Right renal pelvis (tissue), 4 donors: ENCODE data around the gene BBOX1. TPM values are rescaled to one million over a fixed set of nuclear protein-coding genes. Genes with fewer than 3 reads are reported as not detected.
"Not testable (repeated sequence)": the region's sequence is repeated elsewhere in the genome, so short reads cannot be mapped to it uniquely, and the experiment has no call there.

Source experiments
- DNase-seq, 4 donors: peaks; one replicate each; pipeline ENCODE4 v3.0.0-alpha.2; 2013; ENCODE audit warnings: low read depth in 4 of 4, low spot score in 3 of 4, missing footprints in 1 of 4
- polyA plus RNA-seq, 4 donors: library from polyadenylated mRNA; unstranded; fragments of 120-200 nt; gene quantifications; one replicate each; pipeline ENCODE4 v1.2.1, GENCODE V29; 2013; ENCODE audit not compliant: insufficient read length in 4 of 4

BBOX1 gene
- polyA plus RNA-seq, 4 donors = 45.1 to 71.3 (median 51.4) TPM

- DNase-seq = no peak
These were observed 79.6 kb downstream of the BBOX1 start for GRCh38 chr11:27120211-27120610.

DNA sequence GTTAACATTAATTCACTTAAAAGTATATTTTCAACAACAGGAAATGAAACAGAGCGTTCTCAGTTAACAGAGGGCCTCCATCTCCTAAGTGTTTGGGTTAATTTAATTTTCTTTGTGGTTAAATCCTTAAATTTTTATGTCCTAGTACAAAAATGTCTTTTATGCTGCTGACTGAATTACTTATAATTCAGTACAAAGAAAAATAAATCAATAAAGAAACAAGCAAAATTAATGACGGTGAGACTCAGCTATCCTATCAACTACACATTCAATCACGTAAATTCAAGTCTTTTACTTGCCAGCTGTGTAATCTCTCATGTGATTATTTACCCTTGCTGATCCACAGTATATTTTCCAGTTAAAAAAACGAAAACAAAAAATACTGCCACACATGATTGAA is 81.4 kb downstream of the BBOX1 start:
- peak in 3 of 4 donors; percentile 23 to 47 (median 36) for DNase-seq

GRCh38 chr11:27124514-27125264 is 84.1 kb downstream of the BBOX1 start:
- DNase-seq = no peak

GRCh38 chr11:27129686-27130085 is 89.1 kb downstream of the BBOX1 start:
- DNase-seq = no peak

DNA sequence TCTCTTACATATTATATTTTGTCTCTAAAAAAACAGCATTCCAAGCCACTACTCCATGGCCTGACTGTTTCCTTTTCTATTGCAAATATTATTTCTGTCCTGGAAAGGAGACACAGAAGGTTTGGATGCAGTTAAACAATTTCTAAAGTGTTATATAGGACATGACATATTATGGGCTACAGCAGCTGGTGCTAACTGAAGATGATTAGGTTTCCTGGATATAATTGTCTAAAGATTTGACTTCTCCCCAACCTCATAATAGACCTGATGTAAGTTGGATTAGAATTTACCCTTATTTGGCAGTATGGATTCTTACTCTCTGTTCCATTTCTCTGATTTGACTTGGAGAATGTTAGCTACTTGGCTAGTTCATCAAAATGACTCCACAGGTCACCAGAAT is 90.2 kb downstream of the BBOX1 start:
- DNase-seq = no peak

DNA sequence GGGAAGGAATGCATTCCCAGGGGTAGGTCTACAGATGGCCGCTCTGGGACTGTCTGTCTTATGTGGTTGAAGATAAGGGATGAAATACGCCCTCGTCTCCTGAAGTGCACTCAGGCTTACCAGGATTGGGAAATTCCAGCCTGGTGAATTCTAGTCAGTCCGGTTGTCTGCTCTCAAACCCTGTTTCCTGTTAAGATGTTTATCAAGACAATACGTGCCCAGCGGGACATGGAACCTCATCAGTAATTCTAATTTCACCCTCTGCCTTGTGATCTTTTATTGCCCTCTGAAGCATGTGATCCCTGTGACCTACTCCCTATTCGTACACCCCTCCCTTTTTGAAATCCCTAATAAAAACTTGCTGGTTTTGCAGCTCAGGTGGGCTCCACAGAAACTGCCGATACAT is 95.3 kb downstream of the BBOX1 start:
- not testable (repeated sequence) for DNase-seq

DNA sequence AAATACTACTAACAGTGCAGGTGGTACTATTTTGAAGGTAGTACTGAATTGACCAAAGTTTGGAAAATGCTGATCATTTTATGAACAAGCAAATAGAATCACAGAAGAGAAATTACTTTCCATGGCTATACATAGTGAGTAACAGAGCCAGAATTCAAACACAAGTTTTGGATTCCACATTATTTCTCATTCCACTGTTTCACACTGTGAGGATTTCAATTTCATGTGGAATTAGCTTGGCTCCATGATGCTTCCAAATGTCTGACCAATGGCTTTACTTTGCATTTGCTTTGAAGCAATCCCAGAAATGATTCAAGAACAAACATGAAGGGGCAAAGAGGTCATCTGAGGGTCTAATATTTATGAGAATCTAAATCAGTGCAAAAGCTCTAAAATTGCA is 98.1 kb downstream of the BBOX1 start:
- DNase-seq = no peak

- DNase-seq = peak in 3 of 4 donors; percentile 20 to 44 (median 30)
These were observed 99.2 kb downstream of the BBOX1 start for GRCh38 chr11:27139742-27140367.

DNA sequence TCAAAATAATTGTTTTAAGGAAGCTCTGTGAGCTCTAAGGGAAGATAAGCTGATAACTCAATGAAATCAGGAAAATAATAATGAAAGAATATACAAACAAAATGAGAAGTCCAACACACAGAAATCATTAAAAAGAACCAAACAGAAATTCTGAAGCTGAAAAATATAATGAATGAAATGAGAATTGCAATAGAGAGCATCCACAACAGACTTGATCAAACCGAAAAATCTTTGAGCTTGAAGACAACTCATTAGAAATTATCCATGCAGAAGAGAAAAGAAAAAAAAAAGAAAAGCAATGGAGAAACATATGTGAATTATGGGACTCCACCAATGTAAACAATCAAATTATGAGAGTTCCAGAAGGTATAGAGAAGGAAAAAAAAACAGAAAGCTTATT is 101.0 kb downstream of the BBOX1 start:
- DNase-seq = no peak

- DNase-seq = no peak
These were observed 107.3 kb downstream of the BBOX1 start for GRCh38 chr11:27147916-27148315.

- DNase-seq = no peak
These were observed 107.9 kb downstream of the BBOX1 start for GRCh38 chr11:27148506-27148905.

DNA sequence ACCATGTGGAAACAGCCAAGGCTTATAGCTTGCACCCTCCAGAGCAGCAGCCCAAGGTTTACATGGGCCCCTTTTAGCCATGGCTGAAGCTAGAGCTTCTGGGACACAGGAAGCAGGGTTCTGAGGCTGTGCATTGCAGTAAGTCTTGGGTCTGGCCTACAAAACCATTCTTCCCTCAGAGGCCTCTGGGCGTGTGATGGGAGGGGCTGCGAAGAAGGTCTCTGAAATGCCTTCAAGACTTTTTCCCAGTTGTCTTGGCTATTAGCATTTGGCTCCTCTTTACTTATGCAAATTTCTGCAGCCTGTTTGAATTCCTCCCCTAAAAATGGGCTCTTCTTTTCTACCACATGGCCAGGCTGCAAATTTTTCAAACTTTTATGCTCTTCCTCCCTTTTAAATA is 109.5 kb downstream of the BBOX1 start:
- no peak for DNase-seq

DNA sequence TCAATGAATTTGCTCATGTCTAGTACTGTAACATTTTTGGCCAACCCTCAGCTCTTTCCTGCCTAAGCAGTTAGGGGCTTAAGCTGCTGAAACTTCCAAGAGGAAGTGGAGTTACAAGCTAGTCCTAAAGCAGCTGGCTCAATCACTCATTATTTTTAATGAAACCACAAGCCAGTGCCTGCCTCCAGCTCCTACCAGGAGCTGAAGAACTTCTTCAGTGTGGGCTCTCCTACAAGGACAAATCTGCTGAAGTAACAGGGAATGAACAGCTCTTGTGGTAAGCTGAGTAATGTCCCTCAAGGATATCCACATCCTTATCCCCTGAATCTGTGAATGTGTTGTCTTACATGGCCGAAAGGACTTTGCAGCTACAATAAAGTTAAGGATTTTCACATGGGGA is 112.5 kb downstream of the BBOX1 start:
- DNase-seq = no peak

DNA sequence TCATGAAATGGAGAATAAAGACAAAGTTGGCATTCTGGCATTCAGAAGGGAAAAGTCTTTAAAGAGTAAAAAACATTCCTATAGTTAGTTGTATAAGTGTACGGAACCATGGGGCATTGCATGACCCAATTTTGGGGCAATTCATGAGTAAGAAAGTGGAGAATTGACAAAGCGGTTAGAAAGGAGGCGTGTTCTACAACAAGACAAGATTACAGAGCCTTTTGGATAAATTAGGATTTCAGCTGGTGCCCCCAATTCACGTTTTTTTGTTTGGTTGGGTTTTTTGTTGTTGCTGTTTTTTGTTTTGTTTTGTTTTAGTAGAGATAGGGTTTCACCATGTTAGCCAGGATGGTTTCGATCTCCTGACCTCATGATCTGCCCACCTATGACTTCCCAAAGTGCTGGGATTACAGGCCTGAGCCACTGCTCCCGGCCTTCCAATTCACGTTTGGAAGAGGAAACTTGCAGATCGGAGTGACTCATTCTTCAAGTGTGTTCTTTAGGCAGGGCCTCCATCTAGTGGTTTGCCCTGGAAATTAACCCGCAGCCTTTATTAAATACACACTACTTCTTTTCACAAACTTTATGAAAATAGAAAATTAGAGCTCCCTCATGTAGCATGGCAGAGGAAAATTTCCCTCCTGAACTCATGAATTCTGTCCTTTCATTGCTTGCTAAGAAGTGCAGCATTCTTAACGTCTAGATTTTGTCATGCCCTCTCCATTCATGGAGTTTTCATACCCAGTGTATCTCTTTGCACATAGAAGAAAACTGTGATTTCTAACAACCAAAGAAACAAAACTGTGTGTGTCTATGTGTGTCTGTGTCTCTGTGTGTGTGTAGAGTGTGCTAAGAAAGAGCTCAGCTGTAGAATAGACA is 118.1 kb downstream of the BBOX1 start:
- DNase-seq = peak; percentile 43 to 62 (median 56)

GRCh38 chr11:27159335-27159679 is 118.7 kb downstream of the BBOX1 start:
- no peak for DNase-seq

DNA sequence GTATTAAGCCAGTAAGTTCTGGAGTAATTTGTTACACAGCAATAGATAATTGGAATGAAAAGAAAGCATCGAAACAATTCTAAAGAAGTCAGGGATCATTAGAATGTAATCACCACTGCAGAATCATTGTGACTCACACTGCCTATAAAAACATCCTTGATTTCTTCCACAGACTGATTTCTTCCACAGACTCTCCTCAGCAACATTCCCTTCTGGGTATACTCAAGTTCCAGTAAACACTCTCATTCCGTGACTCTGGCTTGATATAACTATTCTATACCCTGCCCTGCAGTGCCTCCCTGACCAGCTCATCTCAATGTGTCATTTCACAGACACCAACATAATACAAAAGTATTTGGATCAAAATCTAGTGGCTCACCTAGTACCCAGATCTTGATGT is 120.5 kb downstream of the BBOX1 start:
- DNase-seq = no peak

- DNase-seq = no peak
These were observed 121.6 kb downstream of the BBOX1 start for GRCh38 chr11:27162237-27162636.

DNA sequence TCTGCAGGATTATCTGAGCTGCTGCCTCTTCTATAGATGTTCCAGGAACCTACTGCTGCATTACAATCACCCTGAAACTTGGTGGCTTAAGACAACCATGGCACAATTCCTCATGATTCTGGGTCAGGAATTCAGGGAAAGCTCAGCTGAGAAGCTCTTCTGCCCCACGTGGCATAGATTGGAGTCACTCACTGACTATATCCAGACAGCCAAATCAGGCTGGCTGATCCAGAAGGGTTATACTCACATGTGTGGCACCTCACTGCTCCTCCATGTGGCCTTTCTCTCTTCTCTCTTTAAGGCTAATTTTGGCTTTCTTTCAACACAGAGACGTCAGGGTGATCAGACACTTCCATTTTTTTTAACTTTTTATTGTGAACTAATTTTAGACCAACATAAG is 125.5 kb downstream of the BBOX1 start:
- no peak for DNase-seq

DNA sequence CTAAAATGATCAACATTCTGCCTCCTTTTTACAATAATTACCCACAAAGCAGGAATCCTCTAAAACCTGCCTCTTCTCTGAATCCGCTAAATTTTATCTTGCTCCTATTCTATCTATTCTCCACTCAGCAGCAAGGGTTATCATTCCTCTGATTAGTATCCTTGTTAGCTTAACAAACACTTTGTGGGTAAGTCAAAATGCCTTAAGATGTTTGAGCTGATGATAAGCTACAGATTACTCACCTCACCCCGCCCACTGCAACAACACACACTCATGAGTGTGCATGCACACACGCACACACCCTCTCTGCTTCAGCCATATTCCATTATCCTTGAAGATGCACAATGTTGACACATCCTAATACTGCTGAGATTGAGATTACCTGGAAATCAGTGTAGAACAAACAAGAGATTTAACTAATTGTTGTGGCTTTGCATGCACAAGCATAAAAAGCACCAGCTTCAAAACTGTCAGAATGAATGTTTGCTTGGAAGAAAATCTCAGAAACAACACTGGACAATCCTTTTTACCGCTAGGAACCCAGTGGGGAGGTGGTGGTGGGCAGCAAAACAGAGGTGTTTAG is 130.9 kb downstream of the BBOX1 start:
- DNase-seq = no peak

GRCh38 chr11:27173545-27173944 is 132.9 kb downstream of the BBOX1 start:
- no peak for DNase-seq

- no peak for DNase-seq
These were observed 133.4 kb downstream of the BBOX1 start for GRCh38 chr11:27174021-27174420.
